ENCODE results near the gene CDKN1B. TPM values are rescaled to one million over a fixed set of nuclear protein-coding genes. Genes with fewer than 3 reads are reported as not detected.

The CDKN1B gene
- total RNA-seq, 1 donor from 2014 or later: 79.2 TPM

DNA sequence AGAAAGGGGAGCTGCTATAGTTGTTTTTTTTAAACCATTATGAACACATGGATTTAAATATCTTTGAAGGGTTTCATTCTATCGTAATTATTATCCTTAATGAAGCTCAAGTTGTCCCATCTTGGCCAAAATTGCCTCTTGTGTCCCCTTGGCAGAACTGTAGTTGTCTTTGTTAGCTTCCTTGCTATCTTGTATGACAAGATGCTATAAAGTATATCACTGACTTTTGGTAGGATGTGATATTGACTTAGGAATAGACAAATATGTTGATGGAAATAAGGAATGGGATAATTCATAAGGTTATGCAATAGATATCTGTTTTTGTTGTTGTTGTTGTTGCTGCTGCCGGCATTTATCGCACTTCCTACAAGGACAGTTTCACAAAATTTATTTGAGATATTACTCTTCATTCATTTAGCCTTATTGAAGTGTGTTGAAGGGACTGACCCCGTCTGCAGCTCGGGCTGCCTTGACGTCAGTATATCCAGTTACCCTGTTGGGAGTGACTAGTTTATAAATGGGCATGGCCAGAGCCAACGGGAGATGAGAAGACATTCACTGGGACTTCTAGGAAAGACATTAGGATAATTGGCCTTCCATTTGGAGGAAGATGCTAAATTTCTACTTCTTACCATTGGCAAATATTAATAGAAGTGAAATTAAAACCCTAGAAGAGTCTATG is 42.2 kb downstream of the CDKN1B start:
- no peak for DNase-seq

DNA sequence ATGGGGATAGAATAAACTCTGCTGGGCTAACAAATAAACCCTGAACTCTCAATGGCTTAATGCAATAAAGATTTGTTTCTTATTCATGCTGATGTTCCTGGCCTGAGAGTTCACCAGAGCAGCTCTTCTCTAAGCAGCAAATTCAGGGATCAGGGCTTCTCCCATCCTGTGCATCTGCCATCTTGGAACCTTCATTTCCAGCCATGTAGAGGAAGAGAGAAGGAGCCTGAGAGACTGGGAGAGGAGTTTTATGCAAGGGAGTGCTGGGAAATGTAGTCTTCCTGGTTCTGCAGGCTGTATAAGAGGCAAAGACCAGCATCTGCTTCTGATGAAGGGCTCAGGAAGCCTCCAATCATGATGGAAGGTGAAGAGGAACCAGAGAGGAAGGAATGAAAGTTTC is 47.7 kb downstream of the CDKN1B start:
- DNase-seq: no peak

DNA sequence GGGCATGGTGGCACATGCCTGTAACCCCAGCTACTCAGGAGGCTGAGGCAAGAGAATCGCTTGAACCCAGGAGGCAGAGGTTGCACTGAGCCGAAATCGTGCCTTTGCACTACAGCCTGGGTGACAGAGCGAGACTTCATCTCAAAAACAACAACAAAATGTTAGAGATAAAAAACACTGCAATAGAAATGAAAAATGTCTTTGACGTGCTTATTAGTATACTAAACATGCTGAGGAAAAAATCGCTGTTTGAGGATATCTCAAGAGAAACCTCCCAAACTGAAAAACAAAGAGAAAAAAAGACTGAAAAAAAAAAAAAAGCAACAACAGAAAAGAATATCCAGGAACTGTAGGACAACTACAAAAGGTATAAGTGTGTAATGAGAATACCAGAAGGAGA is 53.1 kb downstream of the CDKN1B start:
- no peak for DNase-seq

Small RNA genes within 50 kb of the gene (small RNA-seq; reads per million reads assigned to genes)
- gene MIR613 (ENCODE audit: low replicate concordance): not detected

Other genes starting within 250 kb of the CDKN1B start
- 24.2 TPM for gene DUSP16, start 154.5 kb upstream of the CDKN1B start, total RNA-seq
- 26.0 TPM for gene CREBL2, start 105.5 kb upstream of the CDKN1B start, total RNA-seq
- 0.20 TPM for gene GPR19, start 21.2 kb upstream of the CDKN1B start, total RNA-seq
- 21.2 TPM for gene APOLD1, start 68.3 kb downstream of the CDKN1B start, total RNA-seq
- gene DDX47, start 96.0 kb downstream of the CDKN1B start, total RNA-seq: 63.4 TPM
- gene GPRC5A, start 174.2 kb downstream of the CDKN1B start, total RNA-seq: 2.8 TPM
- 10.1 TPM for gene GPRC5D, start 234.8 kb downstream of the CDKN1B start, total RNA-seq

Measured in skin of body (tissue), 3 donors.